ENCODE measurements around the gene C6orf132. TPM values are rescaled to one million over a fixed set of nuclear protein-coding genes. Genes with fewer than 3 reads are reported as not detected.

Gene C6orf132
- total RNA-seq = 10 to 100 TPM; 26.1 to 96.9 (median 43.2) TPM

GRCh38 chr6:42142118-42142835, at the start of gene C6orf132:
TSS of gene C6orf132 (minus strand) at chr6:42142620. CDS start at chr6:42142444, 176 bp downstream.
- WGBS, 2 donors (ENCODE audit: low coverage in 1 of 2) = 1% methylated on average over 36 of the region's 60 CpGs; no CpG with 5 or more reads in 1 of the 2 donors
- in situ Hi-C loops (cut with MboI; ENCODE audit: low pct_ligation_motif_present in 1 of 4, low pct_unique_long_range_greater_than_20kb in 1 of 4, low sequenced_read_pairs in 3 of 4) (no loop called here), intact Hi-C loops (cut with DNase I; ENCODE audit: low total_unique reads) (no loop called here)
- H3K4me1 ChIP-seq = peaks cover 6 to 56% (median 37%) of the 10 kb centered on the region in 4 donors
- peak within 1 kb of the TSS; percentile 83 to 92 (median 88) for H3K27ac ChIP-seq
- H3K36me3 ChIP-seq = no peaks in the 10 kb centered on the region
- H3K27me3 ChIP-seq = peaks cover 20% of the 10 kb centered on the region
- peak within 1 kb of the TSS; percentile 49 to 71 (median 56) for H3K4me3 ChIP-seq
- TF ChIP-seq POLR2A (IDR thresholded peaks at IDR 0.05) (peak; percentile 94), POLR2AphosphoS5 (IDR thresholded peaks at IDR 0.05) (peak in 2 of 3 donors; percentile 76 to 80), CTCF (IDR thresholded peaks at IDR 0.05) (peak in 2 of 5 experiments; percentile 13 to 52), EP300 (IDR thresholded peaks at IDR 0.05; ENCODE audit: low read depth) (no peak)
- DNase-seq = peak; percentile 87
- H3K9me3 ChIP-seq = no peaks in the 10 kb centered on the region

GRCh38 chr6:42190554-42191183, 48.2 kb upstream of the C6orf132 start:
- no peak overlapping the region for H3K4me3 ChIP-seq
- intact Hi-C loops (cut with DNase I; ENCODE audit: low total_unique reads) = no loop called here
- DNase-seq = no peak

GRCh38 chr6:42188406-42188805, 46.0 kb upstream of the C6orf132 start:
- Histone ChIP-seq H3K27me3 (no peaks in the 10 kb centered on the region), H3K9me3 (no peaks in the 10 kb centered on the region), H3K27ac (no peak overlapping the region), H3K4me3 (no peak overlapping the region), H3K36me3 (no peaks in the 10 kb centered on the region), H3K4me1 (no peaks in the 10 kb centered on the region)
- intact Hi-C loops (cut with DNase I; ENCODE audit: low total_unique reads) (no loop called here), in situ Hi-C loops (cut with MboI; ENCODE audit: low pct_ligation_motif_present in 1 of 4, low pct_unique_long_range_greater_than_20kb in 1 of 4, low sequenced_read_pairs in 3 of 4) (no loop called here)
- no peak for TF ChIP-seq CTCF (IDR thresholded peaks at IDR 0.05)
- no peak for DNase-seq
- WGBS, 2 donors (ENCODE audit: low coverage in 1 of 2) = 89% methylated on average over 6 of the region's 6 CpGs; no CpG with 5 or more reads in 1 of the 2 donors

More at GRCh38 chr6:42190554-42191183, 48.2 kb upstream of the C6orf132 start:
- Histone ChIP-seq H3K4me1 (no peaks in the 10 kb centered on the region), H3K9me3 (no peaks in the 10 kb centered on the region), H3K27me3 (no peaks in the 10 kb centered on the region), H3K27ac (no peak overlapping the region), H3K36me3 (no peaks in the 10 kb centered on the region)
- no peak for TF ChIP-seq EP300 (IDR thresholded peaks at IDR 0.05; ENCODE audit: low read depth)
- TF ChIP-seq POLR2AphosphoS5 (IDR thresholded peaks at IDR 0.05) = peak in 1 of 3 donors; percentile 25
- 43 to 74% methylated on average over 1 to 5 of the region's 5 CpGs for WGBS, 2 donors (ENCODE audit: low coverage in 1 of 2)
- in situ Hi-C loops (cut with MboI; ENCODE audit: low pct_ligation_motif_present in 1 of 4, low pct_unique_long_range_greater_than_20kb in 1 of 4, low sequenced_read_pairs in 3 of 4) = no loop called here

GRCh38 chr6:42185597-42185996, 43.2 kb upstream of the C6orf132 start:
- Histone ChIP-seq H3K27ac (no peak overlapping the region), H3K36me3 (no peaks in the 10 kb centered on the region), H3K9me3 (no peaks in the 10 kb centered on the region), H3K4me3 (no peak overlapping the region), H3K27me3 (no peaks in the 10 kb centered on the region), H3K4me1 (no peaks in the 10 kb centered on the region)
- DNase-seq = no peak
- intact Hi-C loops (cut with DNase I; ENCODE audit: low total_unique reads) (no loop called here), in situ Hi-C loops (cut with MboI; ENCODE audit: low pct_ligation_motif_present in 1 of 4, low pct_unique_long_range_greater_than_20kb in 1 of 4, low sequenced_read_pairs in 3 of 4) (no loop called here)
- WGBS, 2 donors (ENCODE audit: low coverage in 1 of 2) = 75% methylated on average over 10 of the region's 10 CpGs; no CpG with 5 or more reads in 1 of the 2 donors
- no peak for TF ChIP-seq EP300 (IDR thresholded peaks at IDR 0.05; ENCODE audit: low read depth)
- TF ChIP-seq POLR2AphosphoS5 (IDR thresholded peaks at IDR 0.05) = no peak
- no peak for TF ChIP-seq CTCF (IDR thresholded peaks at IDR 0.05)
- no peak for TF ChIP-seq POLR2A (IDR thresholded peaks at IDR 0.05)
